ENCODE measurements around the gene ALAS1.
"Not testable (repeated sequence)": the region's sequence is repeated elsewhere in the genome, so short reads cannot be mapped to it uniquely, and the experiment has no call there.

The ALAS1 gene

DNA sequence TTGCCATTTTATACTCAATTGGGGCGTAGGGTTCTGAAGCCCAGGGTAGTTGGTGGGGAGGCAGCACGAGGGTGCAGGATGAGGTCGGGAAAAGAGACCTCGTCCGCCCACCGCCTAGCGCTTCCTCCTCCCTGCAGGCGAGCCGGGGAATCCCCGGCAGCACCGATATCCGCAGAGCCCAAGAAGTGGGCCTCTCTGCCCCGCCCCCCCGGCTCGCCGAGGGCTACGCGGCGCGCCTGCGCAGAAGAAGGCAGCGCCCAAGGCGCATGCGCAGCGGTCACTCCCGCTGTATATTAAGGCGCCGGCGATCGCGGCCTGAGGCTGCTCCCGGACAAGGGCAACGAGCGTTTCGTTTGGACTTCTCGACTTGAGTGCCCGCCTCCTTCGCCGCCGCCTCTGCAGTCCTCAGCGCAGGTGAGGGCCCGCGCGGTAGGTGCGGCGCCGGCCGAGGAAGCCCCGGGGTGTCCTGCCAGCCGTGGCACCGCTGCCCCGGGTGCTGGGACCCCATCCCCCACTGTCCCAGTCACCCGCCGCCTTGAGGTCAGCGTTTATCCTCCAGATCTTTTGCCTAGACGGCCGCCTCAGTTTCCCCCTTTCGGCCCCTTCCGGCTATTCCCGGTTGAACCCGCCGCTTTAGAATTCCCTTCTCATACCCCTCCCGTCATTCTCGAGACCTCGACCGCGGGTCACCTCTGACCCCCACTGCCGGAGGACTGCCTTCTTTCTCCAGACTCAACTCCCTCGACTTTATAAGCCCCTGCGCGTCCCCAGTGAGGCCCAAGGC lies at the start of gene ALAS1:
Gene ALAS1, plus strand, starts transcription at position 319 of the 784 bp plus-strand sequence. CDS start 1,082 bp downstream, outside the sequence.
- DNase-seq (ENCODE audit: low read depth), result peak; percentile 91

- no peak for DNase-seq (ENCODE audit: low read depth)
Observed at GRCh38 chr3:52149021-52149420, 48.9 kb upstream of the ALAS1 start.

- no peak for DNase-seq (ENCODE audit: low read depth)
Observed at GRCh38 chr3:52149726-52150125, 48.2 kb upstream of the ALAS1 start.

- DNase-seq (ENCODE audit: low read depth), result no peak
Observed at GRCh38 chr3:52150357-52150756, 47.6 kb upstream of the ALAS1 start.

DNA sequence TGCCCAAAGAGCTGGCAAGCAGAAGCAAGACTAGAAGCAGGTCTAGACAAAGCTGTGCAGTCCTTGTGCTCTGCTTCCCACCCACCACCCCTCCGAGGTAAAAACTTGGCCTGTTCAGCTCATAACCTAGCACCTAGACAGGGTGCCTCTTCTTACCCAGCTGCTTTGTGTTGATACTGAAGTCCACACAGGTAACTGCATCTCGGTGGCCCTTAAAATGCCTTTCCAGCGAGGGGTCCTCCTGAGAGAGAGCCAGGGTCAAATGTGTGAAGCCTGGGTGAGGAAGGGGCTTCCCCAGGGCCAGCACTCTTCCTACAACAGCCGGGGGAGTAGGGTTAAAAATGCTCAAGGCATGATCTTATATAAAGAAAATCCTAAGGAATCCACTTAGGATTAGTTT lies 47.1 kb upstream of the ALAS1 start:
- DNase-seq (ENCODE audit: low read depth), result no peak

- DNase-seq (ENCODE audit: low read depth), result not testable (repeated sequence)
Observed at GRCh38 chr3:52151991-52152390, 46.0 kb upstream of the ALAS1 start.

DNA sequence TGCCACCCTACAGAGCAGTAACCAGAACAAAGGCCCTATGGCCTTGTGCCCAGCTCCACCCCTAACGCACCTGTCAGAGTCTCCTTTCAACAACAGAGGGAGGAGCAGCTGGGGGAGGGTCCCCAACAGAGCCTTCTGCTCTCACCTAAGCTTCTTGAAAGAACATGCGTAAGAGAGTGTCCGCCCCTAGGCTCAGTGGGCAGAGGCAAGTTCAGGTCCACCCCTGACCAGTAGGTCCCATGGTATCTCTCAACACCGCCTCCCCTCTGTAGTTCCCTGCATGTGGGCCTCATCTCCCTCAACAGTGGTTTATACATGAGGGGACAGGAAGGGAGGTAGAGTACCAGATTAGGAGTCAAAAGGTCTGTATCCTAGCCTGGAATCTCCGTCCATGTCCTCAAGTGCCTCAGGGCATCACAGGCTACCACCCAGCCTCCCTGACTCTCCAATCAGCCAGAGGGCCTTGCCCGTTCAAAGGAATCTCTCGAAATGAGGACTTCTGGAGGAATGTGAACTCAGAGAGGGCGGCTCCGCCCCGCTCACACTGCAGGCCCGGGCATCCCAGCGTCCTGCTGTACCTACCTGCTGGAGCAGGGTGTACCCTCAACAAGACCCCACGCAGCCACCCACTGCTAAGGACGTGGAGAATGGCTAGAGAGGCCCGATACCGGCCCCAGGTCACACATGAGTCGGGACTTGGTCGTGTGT lies 44.4 kb upstream of the ALAS1 start:
- DNase-seq (ENCODE audit: low read depth), result peak; percentile 73

- DNase-seq (ENCODE audit: low read depth), result peak; percentile 99
Observed at GRCh38 chr3:52154135-52155094, 43.5 kb upstream of the ALAS1 start, which contains the start of gene POC1A. POC1A (minus strand) TSS chr3:52154423; CDS start chr3:52154372, 51 bp downstream.

DNA sequence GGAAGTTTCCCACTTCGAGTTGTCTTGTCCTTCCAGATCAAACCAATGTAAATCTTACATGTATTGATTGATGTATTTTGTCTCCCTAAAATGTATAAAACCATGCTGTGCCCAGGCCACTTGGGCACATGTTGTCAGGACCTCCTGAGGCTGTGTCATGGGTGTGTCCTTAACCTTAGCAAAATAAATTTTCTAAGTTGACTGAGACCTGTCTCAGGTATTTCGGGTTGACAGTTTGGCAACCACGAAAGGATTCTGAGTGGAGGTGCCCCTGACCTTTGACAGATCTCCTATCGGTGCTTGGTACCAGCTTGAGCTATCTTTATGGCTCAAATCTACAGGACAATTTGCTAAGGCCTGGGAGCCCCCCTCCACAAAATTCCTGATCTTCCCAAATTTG lies 42.0 kb upstream of the ALAS1 start:
- DNase-seq (ENCODE audit: low read depth), result no peak

DNA sequence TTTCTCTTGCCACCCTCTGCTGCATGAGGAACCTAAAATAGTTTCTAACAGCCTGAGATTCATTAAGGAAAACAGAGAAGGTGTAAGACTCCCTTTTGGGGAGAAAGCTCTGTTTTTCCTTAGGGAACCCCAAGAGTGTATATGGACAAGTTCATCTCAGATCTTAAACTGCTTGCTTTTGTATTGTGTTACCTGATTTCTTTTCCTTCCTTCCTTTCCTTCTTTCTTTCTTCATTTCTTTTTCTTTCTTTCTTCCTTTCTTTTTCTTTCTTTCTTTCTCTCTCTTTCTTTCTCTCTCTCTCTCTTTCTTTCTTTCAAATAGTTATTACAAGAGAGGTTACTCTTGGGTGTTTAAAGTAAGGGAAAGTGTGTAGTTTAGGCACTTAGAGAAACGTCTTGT lies 38.5 kb upstream of the ALAS1 start:
- no peak for DNase-seq (ENCODE audit: low read depth)

DNA sequence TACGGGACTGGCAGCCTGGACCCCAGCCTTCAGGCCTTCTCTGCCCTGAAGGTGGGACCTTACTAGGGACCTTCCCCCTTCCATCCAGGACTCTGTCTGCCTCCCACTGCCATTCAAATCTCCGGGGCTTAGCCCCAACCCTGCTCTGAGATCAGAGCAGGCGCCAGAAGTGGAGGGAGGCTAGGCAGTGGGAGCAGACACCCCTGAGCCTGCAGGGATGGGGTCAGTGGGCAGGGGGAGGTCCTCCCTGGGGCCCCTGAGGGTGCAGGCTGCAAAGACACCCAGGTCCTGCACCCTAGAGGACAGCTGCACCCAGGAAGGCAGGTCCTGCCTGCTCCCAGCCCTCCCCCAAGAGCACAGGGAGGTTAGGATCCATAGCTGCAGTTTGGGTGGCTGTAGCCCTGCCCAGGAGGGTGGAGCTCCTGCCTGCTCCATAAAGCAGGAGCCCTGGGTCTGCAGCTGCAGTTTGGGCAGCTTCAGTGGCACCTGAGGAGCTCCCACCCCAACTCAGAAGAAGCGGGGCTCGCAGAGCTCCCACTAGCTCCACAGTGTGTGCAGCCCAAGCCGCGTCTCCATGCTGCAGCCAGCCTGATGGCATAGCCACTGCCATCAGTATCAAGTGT lies 35.6 kb upstream of the ALAS1 start:
- no peak for DNase-seq (ENCODE audit: low read depth)

DNA sequence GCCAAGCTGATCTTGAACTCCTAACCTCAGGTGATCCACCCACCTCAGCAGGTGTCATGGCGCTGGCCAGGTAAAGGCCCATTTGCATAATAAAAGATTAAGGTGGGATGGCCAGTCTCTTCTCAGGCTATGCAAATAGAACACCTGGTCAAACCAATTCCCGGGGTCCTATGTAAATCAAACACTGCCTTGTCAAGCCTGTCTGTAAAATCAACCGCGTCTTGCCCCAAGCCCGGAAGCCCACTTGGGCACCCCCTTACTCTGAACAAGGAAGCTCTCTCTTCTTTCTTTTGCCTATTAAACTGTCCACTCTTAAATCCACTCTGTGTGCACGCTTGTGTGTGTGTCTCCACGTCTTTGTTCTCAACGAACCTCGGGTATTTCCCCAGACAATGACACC lies 30.7 kb upstream of the ALAS1 start:
- no peak for DNase-seq (ENCODE audit: low read depth)

GRCh38 chr3:52170217-52170616 lies 27.7 kb upstream of the ALAS1 start:
- DNase-seq (ENCODE audit: low read depth), result not testable (repeated sequence)

DNA sequence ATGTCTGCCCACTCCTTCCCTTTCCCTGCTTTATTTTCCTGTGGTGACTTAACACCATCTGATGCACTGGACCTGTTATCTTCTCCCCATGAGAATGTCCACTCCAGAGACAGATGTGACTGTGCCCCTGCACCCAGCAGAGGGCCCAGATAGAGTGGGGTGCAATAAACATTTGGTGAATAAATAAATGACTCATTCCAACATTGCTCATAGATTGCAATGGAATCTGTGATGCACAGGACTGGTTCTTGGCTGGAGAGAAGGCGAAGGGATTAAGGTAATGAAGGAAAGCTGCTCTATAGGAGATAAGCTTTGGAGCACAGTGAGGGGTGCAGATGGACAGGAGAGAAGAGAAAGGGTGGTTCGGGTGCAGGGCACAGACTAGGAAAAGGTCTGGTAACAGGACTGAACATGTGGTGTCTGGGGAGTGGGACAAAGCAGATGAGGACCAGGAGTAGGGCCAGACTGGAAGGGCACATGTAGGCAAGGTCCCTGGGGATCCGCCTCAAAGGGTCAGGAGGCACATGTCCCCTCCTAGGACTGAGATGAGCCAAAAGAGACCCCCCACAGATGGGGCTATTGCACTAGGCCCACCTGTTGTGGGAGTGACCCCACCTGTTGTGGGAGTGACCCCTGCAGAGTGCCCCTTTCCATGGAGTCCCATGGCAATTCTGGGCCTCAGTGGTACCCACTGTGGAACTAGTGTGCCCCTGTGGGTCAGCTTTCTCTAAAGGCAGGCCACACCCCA lies 26.3 kb upstream of the ALAS1 start:
- DNase-seq (ENCODE audit: low read depth), result peak; percentile 61

GRCh38 chr3:52172262-52172757 lies 25.6 kb upstream of the ALAS1 start:
- DNase-seq (ENCODE audit: low read depth), result no peak

GRCh38 chr3:52173101-52173500 lies 24.9 kb upstream of the ALAS1 start:
- no peak for DNase-seq (ENCODE audit: low read depth)

GRCh38 chr3:52174896-52175295 lies 23.1 kb upstream of the ALAS1 start:
- DNase-seq (ENCODE audit: low read depth), result no peak

DNA sequence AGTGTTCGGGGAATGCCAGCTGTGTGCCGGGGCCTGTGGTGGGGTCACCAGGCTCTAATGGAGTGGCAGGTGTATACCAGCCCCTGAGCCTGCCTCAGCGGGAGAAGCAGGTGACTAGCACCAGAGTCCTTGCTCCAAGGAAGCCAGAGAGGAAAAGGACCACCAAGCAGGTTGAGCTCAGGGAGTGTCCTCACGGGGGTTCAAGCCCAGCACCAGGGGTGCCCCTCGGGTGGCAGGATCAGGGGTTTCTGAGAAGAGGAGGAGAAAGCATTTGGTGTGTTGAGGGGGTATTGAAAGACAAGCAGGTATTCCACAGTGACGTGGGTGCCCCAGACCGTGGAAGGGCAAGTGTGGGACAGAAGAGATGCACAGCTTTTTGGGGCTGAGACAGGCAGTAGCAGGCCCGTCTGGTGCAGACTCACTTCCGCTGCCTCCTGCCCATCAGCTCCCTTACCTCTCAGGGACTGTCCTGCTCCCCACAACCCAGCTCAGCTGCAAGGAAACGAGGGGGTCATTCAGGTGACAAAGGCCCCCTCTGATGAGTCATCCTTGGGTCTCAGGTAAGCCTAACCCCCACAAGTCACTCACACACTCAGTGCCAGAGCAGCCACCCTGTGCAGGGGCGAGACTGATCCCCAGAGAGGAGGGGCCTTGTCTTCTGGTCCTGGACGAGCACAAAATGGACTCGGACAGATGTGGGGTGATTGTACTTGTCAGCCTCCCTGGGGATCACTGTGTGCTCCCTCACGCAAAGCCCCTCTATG lies 22.4 kb upstream of the ALAS1 start:
- no peak for DNase-seq (ENCODE audit: low read depth)

GRCh38 chr3:52176180-52176752 lies 21.7 kb upstream of the ALAS1 start:
- DNase-seq (ENCODE audit: low read depth), result no peak

Measured in EH (cell line).